ENCODE data around the gene REM2.

Gene REM2

DNA sequence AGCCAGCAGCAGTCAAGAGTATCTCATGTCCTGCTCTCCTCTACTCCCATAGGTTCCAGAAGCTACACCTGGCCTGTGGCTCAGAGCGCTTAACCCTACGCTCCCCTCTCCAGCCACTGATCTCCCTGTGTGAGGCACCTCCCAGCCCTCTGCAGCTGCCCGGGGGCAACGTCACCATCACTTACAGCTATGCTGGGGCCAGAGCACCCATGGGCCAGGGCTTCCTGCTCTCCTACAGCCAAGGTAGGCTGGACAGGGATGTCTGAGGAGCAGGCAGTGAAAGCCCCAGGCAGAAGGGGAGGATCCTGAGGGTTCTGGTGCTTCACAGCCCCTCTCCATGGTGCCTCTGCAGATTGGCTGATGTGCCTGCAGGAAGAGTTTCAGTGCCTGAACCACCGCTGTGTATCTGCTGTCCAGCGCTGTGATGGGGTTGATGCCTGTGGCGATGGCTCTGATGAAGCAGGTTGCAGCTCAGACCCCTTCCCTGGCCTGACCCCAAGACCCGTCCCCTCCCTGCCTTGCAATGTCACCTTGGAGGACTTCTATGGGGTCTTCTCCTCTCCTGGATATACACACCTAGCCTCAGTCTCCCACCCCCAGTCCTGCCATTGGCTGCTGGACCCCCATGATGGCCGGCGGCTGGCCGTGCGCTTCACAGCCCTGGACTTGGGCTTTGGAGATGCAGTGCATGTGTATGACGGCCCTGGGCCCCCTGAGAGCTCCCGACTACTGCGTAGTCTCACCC lies 7.8 kb upstream of the REM2 start:
- no peak for DNase-seq (ENCODE audit: low spot score)

DNA sequence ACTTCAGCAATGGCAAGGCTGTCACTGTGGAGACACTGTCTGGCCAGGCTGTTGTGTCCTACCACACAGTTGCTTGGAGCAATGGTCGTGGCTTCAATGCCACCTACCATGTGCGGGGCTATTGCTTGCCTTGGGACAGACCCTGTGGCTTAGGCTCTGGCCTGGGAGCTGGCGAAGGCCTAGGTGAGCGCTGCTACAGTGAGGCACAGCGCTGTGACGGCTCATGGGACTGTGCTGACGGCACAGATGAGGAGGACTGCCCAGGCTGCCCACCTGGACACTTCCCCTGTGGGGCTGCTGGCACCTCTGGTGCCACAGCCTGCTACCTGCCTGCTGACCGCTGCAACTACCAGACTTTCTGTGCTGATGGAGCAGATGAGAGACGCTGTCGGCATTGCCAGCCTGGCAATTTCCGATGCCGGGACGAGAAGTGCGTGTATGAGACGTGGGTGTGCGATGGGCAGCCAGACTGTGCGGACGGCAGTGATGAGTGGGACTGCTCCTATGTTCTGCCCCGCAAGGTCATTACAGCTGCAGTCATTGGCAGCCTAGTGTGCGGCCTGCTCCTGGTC lies 7.2 kb upstream of the REM2 start:
- no peak for DNase-seq (ENCODE audit: low spot score)

- DNase-seq (ENCODE audit: low spot score) = no peak
These were observed 6.0 kb upstream of the REM2 start for GRCh38 chr14:22877000-22877501.

- no peak for DNase-seq (ENCODE audit: low spot score)
These were observed 4.5 kb upstream of the REM2 start for GRCh38 chr14:22878271-22879246.

DNA sequence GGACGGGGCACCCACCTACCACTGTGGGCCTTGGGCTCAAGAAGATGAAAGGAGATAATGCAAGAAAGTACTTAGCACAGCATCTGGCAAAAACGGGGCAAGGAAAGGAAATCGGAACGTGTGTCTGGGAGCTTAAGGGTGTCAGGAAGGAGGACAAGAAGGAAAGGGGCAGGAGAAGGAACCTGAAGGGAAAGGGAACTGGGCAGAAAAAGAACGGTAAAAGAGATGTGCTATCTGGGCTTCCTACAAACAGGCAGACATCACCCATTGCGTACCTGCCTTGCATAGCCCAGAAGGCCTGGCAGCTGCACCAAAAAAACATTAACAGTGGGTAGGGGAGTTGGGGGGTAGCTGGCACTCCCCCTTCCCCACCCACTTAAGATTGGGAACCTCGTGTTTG lies 958 bp upstream of the REM2 start:
- DNase-seq (ENCODE audit: low spot score) = no peak

GRCh38 chr14:22882529-22883172 lies 371 bp upstream of the REM2 start:
- no peak for DNase-seq (ENCODE audit: low spot score)

- no peak for DNase-seq (ENCODE audit: low spot score)
These were observed 1.2 kb downstream of the REM2 start for GRCh38 chr14:22884076-22884737.

GRCh38 chr14:22884738-22885523 lies 1.9 kb downstream of the REM2 start:
- DNase-seq (ENCODE audit: low spot score) = no peak

GRCh38 chr14:22885975-22886374 lies 3.0 kb downstream of the REM2 start:
- DNase-seq (ENCODE audit: low spot score) = no peak

DNA sequence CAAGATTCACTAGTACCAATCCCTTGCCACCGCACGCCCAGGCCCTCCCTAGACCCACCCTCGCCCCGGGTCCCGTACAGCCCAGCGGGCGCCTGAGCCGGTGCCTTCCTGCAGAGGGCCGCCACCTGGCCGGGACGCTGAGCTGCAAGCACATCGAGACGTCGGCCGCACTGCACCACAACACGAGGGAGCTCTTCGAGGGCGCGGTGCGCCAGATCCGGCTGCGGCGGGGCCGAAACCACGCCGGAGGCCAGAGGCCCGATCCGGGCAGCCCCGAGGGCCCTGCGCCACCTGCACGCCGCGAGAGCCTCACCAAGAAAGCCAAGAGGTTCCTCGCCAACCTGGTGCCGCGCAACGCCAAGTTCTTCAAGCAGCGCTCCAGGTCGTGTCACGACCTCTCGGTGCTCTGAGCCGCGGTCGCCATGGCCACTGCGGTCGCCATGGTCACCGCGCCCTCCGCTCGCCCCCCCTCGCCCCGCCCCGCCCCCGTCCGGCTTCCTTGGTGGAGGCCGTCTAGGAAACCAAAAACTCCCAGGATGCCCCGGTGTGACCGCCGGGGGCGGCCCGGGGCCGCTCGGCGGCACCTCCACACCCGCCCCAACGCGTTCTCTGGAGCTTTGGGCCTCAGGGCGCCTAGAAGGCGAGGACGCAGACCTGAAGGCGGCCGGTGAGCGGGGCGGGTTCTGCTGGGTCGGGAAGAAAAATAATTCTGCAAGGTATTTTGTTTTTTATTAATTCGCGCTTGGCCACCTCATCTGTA lies 3.7 kb downstream of the REM2 start:
- peak; percentile 71 for DNase-seq (ENCODE audit: low spot score)

- DNase-seq (ENCODE audit: low spot score) = no peak
These were observed 4.4 kb downstream of the REM2 start for GRCh38 chr14:22887260-22887989.

DNA sequence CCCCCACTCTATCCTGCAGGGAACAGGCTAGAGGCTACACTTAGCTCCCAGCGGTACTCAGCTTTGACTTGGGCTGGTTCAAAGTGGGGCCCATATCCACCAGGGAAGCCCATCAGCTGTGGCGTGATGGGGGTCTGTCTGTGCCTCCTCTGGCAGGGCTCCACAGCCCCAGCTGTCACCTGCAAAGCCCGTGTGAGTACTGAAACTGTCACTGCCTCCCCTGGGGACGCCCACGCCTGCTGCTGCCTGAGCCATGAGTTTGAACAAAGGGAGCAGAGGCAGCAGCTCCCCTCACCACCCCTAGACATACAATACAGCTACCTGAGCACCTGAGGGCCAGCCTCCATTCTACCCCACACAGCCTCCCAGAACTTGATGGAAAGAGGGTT lies 5.0 kb downstream of the REM2 start:
- peak; percentile 72 for DNase-seq (ENCODE audit: low spot score)

- DNase-seq (ENCODE audit: low spot score) = no peak
These were observed 5.6 kb downstream of the REM2 start for GRCh38 chr14:22888662-22889061.

- no peak for DNase-seq (ENCODE audit: low spot score)
These were observed 7.4 kb downstream of the REM2 start for GRCh38 chr14:22890416-22890815.

- no peak for DNase-seq (ENCODE audit: low spot score)
These were observed 9.5 kb downstream of the REM2 start for GRCh38 chr14:22892488-22892887.

DNA sequence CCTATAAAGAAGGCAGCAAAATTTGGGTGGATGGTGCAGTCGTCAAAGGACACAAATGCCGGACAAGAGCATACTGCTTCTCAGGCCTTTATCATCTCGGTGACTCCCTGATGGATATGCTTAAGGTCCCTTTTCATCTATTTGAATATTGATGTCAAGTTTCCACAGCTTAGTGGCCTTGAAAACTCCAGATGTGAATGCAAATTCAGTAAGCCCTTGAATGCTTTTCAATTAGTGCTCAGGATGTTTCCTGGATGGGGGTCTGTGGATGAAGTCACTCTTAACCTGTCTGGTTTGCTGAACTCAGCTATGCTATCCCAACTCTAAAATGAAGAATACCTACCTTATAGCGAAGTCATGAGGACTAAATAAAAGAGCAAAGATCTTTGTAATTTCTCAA lies 10.7 kb downstream of the REM2 start:
- DNase-seq (ENCODE audit: low spot score) = no peak

- no peak for DNase-seq (ENCODE audit: low spot score)
These were observed 12.4 kb downstream of the REM2 start for GRCh38 chr14:22895402-22895801.

- DNase-seq (ENCODE audit: low spot score) = no peak
These were observed 13.3 kb downstream of the REM2 start for GRCh38 chr14:22896356-22896755.

- no peak for DNase-seq (ENCODE audit: low spot score)
These were observed 13.7 kb downstream of the REM2 start for GRCh38 chr14:22896760-22897159.

Measured in germinal center (tissue), 1 donor.